ENCODE data around the gene LRMDA. TPM values are rescaled to one million over a fixed set of nuclear protein-coding genes. Genes with fewer than 3 reads are reported as not detected.

Gene LRMDA
- total and polyA plus RNA-seq, 2 of the 13 experiments (the other 11 are each of a cell fraction or from before 2014, with no cell fraction given) = 13.4 to 22.0 TPM

DNA sequence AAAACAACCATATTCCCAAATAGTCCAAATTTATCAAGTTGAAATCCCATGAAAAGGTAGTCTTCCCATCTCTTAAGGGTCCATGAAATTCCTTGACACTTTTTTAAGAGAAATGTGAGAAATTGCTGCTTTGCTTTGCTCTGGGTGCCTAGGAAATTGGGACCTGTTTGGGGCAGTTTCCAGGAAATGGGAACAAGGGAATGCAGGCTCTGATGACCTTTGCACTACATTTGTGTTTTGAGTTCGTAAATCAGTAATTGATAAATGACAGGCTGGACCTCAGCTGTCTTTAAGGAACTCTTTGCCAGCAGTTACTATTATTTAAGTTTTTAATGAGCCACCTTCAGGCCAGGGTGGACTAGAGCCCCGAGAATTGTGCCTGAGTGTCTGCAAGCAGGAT is 203.5 kb downstream of the LRMDA start (continued):
- TF ChIP-seq, protein P1, sequence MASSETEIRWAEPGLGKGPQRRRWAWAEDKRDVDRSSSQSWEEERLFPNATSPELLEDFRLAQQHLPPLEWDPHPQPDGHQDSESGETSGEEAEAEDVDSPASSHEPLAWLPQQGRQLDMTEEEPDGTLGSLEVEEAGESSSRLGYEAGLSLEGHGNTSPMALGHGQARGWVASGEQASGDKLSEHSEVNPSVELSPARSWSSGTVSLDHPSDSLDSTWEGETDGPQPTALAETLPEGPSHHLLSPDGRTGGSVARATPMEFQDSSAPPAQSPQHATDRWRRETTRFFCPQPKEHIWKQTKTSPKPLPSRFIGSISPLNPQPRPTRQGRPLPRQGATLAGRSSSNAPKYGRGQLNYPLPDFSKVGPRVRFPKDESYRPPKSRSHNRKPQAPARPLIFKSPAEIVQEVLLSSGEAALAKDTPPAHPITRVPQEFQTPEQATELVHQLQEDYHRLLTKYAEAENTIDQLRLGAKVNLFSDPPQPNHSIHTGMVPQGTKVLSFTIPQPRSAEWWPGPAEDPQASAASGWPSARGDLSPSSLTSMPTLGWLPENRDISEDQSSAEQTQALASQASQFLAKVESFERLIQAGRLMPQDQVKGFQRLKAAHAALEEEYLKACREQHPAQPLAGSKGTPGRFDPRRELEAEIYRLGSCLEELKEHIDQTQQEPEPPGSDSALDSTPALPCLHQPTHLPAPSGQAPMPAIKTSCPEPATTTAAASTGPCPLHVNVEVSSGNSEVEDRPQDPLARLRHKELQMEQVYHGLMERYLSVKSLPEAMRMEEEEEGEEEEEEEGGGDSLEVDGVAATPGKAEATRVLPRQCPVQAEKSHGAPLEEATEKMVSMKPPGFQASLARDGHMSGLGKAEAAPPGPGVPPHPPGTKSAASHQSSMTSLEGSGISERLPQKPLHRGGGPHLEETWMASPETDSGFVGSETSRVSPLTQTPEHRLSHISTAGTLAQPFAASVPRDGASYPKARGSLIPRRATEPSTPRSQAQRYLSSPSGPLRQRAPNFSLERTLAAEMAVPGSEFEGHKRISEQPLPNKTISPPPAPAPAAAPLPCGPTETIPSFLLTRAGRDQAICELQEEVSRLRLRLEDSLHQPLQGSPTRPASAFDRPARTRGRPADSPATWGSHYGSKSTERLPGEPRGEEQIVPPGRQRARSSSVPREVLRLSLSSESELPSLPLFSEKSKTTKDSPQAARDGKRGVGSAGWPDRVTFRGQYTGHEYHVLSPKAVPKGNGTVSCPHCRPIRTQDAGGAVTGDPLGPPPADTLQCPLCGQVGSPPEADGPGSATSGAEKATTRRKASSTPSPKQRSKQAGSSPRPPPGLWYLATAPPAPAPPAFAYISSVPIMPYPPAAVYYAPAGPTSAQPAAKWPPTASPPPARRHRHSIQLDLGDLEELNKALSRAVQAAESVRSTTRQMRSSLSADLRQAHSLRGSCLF (CRISPR knock-in tag; IDR thresholded peaks at IDR 0.05; ENCODE audit: borderline replicate concordance) = no peak
- TF ChIP-seq SOX13 (IDR thresholded peaks at IDR 0.05) (no peak), SOX13 (CRISPR knock-in tag; conservative IDR thresholded peaks at IDR 0.05 in 1 of 2, IDR thresholded peaks at IDR 0.05 in 1 of 2) (0 out of 4 replicates have a peak, but pooled peaks of 1 of the 2 experiments have one; percentile 27), ZNF577 (CRISPR knock-in tag; IDR thresholded peaks at IDR 0.05; ENCODE audit: borderline replicate concordance, low read depth) (no peak), THYN1 (CRISPR knock-in tag; IDR thresholded peaks at IDR 0.05; ENCODE audit: borderline replicate concordance, low read depth) (no peak), PCBP1 (IDR thresholded peaks at IDR 0.05; ENCODE audit: borderline replicate concordance, low read depth, low read length) (no peak), GATAD2A (CRISPR knock-in tag; IDR thresholded peaks at IDR 0.05) (peak; percentile 22; the same call in 1 of the 2 replicates), ZNF850 (CRISPR knock-in tag; conservative IDR thresholded peaks at IDR 0.05) (no peak), ZNF619 (CRISPR knock-in tag; IDR thresholded peaks at IDR 0.05) (no peak), ZNF816 (CRISPR knock-in tag; IDR thresholded peaks at IDR 0.05; ENCODE audit: borderline replicate concordance) (no peak), ZNF251 (CRISPR knock-in tag; IDR thresholded peaks at IDR 0.05) (no peak), ZNF225 (CRISPR knock-in tag; IDR thresholded peaks at IDR 0.05) (no peak), SIN3A (IDR thresholded peaks at IDR 0.05; ENCODE audit: borderline replicate concordance, low read depth, low read length) (no peak), BCL6 (CRISPR knock-in tag; IDR thresholded peaks at IDR 0.05) (peak; percentile 43; the same call in 1 of the 2 replicates), DR1 (CRISPR knock-in tag; IDR thresholded peaks at IDR 0.05) (no peak)
- TF ChIP-seq, protein P2, sequence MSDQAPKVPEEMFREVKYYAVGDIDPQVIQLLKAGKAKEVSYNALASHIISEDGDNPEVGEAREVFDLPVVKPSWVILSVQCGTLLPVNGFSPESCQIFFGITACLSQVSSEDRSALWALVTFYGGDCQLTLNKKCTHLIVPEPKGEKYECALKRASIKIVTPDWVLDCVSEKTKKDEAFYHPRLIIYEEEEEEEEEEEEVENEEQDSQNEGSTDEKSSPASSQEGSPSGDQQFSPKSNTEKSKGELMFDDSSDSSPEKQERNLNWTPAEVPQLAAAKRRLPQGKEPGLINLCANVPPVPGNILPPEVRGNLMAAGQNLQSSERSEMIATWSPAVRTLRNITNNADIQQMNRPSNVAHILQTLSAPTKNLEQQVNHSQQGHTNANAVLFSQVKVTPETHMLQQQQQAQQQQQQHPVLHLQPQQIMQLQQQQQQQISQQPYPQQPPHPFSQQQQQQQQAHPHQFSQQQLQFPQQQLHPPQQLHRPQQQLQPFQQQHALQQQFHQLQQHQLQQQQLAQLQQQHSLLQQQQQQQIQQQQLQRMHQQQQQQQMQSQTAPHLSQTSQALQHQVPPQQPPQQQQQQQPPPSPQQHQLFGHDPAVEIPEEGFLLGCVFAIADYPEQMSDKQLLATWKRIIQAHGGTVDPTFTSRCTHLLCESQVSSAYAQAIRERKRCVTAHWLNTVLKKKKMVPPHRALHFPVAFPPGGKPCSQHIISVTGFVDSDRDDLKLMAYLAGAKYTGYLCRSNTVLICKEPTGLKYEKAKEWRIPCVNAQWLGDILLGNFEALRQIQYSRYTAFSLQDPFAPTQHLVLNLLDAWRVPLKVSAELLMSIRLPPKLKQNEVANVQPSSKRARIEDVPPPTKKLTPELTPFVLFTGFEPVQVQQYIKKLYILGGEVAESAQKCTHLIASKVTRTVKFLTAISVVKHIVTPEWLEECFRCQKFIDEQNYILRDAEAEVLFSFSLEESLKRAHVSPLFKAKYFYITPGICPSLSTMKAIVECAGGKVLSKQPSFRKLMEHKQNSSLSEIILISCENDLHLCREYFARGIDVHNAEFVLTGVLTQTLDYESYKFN (CRISPR knock-in tag; conservative IDR thresholded peaks at IDR 0.05) = 0 out of 2 replicates have a peak, but pooled peaks have one; percentile 30
- TF ChIP-seq, protein P3, sequence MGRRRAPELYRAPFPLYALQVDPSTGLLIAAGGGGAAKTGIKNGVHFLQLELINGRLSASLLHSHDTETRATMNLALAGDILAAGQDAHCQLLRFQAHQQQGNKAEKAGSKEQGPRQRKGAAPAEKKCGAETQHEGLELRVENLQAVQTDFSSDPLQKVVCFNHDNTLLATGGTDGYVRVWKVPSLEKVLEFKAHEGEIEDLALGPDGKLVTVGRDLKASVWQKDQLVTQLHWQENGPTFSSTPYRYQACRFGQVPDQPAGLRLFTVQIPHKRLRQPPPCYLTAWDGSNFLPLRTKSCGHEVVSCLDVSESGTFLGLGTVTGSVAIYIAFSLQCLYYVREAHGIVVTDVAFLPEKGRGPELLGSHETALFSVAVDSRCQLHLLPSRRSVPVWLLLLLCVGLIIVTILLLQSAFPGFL (CRISPR knock-in tag; IDR thresholded peaks at IDR 0.05) = no peak
- TF ChIP-seq, protein P4, sequence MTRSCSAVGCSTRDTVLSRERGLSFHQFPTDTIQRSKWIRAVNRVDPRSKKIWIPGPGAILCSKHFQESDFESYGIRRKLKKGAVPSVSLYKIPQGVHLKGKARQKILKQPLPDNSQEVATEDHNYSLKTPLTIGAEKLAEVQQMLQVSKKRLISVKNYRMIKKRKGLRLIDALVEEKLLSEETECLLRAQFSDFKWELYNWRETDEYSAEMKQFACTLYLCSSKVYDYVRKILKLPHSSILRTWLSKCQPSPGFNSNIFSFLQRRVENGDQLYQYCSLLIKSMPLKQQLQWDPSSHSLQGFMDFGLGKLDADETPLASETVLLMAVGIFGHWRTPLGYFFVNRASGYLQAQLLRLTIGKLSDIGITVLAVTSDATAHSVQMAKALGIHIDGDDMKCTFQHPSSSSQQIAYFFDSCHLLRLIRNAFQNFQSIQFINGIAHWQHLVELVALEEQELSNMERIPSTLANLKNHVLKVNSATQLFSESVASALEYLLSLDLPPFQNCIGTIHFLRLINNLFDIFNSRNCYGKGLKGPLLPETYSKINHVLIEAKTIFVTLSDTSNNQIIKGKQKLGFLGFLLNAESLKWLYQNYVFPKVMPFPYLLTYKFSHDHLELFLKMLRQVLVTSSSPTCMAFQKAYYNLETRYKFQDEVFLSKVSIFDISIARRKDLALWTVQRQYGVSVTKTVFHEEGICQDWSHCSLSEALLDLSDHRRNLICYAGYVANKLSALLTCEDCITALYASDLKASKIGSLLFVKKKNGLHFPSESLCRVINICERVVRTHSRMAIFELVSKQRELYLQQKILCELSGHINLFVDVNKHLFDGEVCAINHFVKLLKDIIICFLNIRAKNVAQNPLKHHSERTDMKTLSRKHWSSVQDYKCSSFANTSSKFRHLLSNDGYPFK (CRISPR knock-in tag; IDR thresholded peaks at IDR 0.05; ENCODE audit: borderline replicate concordance) = no peak

Data from HepG2 (cell line).